GM06990 (cell line): ENCODE measurements around the gene NFE2L2.
"Not testable (repeated sequence)": the region's sequence is repeated elsewhere in the genome, so short reads cannot be mapped to it uniquely, and the experiment has no call there.

Experiments
- DNase-seq: peaks from one replicate; pipeline ENCODE4 v3.0.0-alpha.2; 2011; ENCODE audit not compliant: insufficient read length; ENCODE audit errors: extremely low read depth
- H3K27me3 ChIP-seq: replicated peaks from 2 replicates; pipeline ENCODE4 v1.6.0; 2011; ENCODE audit warnings: low read length; ENCODE audit not compliant: control insufficient read depth, insufficient read depth
- H3K36me3 ChIP-seq: 2 replicates; pipeline ENCODE4 v1.5.1; 2011; ENCODE audit warnings: low read length; ENCODE audit not compliant: control insufficient read depth, insufficient read depth
- H3K4me3 ChIP-seq: replicated peaks from 2 replicates; pipeline ENCODE4 v1.5.1; 2011; ENCODE audit warnings: low read depth, mild to moderate bottlenecking, control low read depth, low read length
- TF ChIP-seq, protein P1 (sequence below): IDR thresholded peaks from 2 replicates; pipeline ENCODE4 v1.5.1; 2011; ENCODE audit warnings: low read length, control low read depth, mild to moderate bottlenecking, inconsistent platforms; ENCODE audit not compliant: insufficient read depth, poor library complexity, severe bottlenecking

NFE2L2 gene

DNA sequence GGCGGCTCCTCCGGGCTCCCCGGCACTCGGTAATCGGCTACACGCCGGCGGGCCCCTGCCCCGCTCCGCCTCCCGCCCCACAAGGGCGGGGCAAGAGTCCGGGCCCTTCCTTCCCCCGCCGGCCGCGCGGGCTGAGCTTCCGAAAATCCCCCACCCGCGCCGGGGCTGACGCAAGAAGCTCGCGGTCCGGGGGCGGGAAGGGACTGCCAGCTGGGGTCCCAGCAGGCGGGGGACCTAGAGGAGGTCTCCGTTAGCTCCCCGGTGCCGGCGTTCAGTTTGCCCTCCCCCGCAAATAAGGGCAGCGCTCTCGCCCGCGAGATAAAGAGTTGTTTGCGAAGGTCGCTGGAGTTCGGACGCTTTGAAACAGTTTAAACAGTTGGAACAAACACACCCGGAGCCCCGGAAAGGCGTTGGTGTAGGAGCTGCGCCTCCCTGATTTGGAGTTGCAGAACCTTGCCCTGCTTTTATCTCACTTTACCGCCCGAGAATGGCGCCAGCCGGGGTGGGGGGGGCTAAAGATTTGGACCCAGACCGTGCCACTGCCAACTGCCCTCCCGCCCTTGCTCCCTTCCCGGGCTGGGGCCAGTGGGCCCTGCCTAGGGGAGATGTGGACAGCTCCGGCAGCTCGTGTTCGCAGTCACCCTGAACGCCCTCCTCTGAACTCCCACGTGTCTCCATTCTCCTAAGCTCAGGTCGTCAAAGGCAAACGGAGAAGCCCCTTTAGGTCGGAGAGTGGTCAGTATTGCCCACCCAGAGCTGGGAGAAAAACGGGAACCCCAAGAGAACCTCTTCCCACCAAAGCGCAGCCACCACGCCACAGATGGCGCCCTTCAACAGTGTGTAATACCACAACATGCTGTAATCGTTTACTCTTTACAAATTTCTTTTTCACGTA lies at the start of gene NFE2L2:
Gene NFE2L2 (minus strand): TSS at position 35 of the 895 bp plus-strand sequence. CDS start 151 bp downstream, outside the sequence.
- TF ChIP-seq, protein P1, sequence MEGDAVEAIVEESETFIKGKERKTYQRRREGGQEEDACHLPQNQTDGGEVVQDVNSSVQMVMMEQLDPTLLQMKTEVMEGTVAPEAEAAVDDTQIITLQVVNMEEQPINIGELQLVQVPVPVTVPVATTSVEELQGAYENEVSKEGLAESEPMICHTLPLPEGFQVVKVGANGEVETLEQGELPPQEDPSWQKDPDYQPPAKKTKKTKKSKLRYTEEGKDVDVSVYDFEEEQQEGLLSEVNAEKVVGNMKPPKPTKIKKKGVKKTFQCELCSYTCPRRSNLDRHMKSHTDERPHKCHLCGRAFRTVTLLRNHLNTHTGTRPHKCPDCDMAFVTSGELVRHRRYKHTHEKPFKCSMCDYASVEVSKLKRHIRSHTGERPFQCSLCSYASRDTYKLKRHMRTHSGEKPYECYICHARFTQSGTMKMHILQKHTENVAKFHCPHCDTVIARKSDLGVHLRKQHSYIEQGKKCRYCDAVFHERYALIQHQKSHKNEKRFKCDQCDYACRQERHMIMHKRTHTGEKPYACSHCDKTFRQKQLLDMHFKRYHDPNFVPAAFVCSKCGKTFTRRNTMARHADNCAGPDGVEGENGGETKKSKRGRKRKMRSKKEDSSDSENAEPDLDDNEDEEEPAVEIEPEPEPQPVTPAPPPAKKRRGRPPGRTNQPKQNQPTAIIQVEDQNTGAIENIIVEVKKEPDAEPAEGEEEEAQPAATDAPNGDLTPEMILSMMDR: peak; percentile 45
- Histone ChIP-seq H3K4me3 (peak within 1 kb of the TSS; percentile 94), H3K36me3 (no peaks in the 10 kb centered on the region), H3K27me3 (no peaks in the 10 kb centered on the region)
- DNase-seq: peak; percentile 94

DNA sequence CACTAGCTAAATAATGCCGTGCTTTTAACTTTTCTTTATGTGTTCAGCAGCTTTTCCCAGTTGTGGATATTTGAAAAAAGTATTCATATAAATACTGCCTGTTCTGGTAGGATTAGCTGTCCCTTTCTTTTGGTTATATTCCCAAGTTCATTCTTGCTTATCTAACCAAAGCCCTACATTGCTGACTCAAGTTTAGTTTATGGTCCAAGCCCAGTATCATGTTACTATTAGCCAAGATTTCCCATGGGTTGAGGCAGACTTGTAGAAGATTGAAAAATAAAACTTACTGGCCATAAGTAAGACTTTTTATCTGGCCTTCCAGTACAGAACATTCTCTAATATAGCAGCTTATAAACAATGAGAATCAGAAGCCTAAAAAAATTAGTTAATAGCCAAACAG lies 49.7 kb upstream of the NFE2L2 start:
- no peaks in the 10 kb centered on the region for H3K36me3 ChIP-seq
- H3K27me3 ChIP-seq: no peaks in the 10 kb centered on the region
- H3K4me3 ChIP-seq: no peak overlapping the region
- no peak for DNase-seq
- TF ChIP-seq, protein P1: no peak

DNA sequence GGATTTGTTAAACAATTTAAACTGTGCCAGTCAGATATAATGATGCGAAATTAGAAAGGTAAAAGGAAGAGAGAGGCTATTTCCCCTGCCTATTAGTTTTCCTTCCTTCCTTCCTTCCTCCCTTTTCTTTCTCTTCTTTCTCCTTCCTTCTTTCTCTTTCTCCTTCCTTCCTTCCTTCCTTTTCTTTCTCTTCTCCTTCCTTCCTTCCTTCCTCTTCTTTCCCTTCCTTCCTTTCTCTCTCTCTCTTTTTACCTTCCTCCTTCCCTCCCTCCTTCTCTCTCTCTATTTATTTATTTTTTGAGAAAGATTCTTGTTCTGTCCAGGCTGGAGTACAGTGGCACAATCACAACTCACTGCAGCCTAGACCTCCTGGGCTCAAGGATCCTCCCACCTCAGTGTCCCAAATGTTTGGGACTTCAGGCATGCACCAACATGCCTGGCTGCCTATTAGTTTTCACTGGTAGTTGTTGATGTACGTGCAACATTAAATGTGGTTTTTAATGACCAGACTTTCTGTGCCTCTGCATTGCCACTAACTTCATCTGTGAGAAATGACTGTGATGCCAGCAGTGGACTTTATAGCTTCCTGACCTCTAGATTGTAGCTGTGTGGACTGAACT lies 48.7 kb upstream of the NFE2L2 start:
- no peaks in the 10 kb centered on the region for H3K36me3 ChIP-seq
- TF ChIP-seq, protein P1: no peak
- H3K4me3 ChIP-seq: no peak overlapping the region
- no peak for DNase-seq
- no peaks in the 10 kb centered on the region for H3K27me3 ChIP-seq

DNA sequence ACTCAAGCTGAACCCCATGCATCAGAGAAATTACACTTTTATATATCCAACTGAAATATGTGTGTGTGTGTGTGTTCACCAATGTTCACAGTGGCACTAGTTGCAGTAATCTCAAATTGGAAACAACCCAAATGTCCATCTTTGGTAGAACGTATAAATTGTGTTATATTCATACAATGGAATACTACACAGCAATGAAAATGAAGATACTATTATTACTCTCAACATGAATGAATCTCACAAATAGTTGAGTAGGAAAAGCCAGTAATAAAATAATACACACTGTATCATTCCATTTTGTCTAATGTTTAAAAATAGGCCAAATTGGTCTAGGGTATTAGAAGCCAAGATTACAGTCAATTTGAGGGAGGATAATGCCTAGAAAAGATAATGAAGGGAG lies 48.0 kb upstream of the NFE2L2 start:
- Histone ChIP-seq H3K27me3 (no peaks in the 10 kb centered on the region), H3K36me3 (no peaks in the 10 kb centered on the region), H3K4me3 (no peak overlapping the region)
- TF ChIP-seq, protein P1: no peak
- no peak for DNase-seq

DNA sequence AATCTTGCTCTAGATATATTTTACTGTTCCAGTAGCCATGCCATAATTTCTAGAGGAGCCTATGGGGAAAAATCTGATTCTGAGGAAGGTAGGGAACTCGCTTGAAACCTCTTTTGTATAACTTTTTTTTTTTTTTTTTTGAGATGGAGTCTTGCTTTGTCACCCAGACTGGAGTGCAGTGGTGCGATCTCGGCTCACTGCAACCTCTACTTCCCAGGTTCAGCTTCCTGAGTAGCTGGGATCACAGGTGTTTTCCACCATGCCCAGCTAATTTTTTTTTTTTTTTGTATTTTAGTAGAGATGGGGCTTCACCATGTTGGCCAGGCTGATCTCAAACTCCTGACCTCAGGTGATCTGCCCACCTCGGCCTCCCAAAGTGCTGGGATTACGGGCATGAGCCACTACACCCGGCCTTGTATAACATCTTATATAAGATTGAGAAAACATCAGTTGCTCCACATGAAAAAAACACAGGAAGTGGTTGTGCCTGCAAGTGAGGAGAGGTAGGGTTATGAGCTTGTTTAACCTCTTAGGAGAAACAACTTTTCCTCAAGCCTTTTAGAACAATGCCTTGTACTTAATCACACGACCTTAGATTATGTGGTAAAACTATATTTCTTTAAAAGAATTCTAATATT lies 45.3 kb upstream of the NFE2L2 start:
- not testable (repeated sequence) for H3K4me3 ChIP-seq, H3K27me3 ChIP-seq, DNase-seq, H3K36me3 ChIP-seq

DNA sequence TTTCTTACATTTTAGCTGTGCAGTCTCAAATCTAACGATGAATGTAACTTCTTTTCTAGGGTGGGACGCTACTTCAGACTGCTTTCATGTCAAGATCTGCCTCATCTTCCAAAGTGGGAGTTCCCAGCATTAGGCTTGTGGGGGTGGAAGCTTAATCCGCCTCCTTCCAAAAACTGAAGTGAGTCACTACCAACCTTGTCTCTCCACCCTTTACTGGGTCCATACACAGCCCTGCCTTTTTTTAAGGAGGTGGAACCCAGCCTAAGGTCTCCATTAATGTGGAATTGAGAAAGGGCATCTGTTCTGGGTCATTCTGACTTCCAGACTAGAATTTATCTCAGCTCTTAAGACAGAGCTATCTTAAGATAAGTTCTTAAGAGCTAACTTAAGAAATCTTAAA lies 42.0 kb upstream of the NFE2L2 start:
- no peak for DNase-seq
- TF ChIP-seq, protein P1: no peak
- Histone ChIP-seq H3K27me3 (no peaks in the 10 kb centered on the region), H3K4me3 (no peak overlapping the region), H3K36me3 (no peaks in the 10 kb centered on the region)
